A673 (cell line): ENCODE results near the gene CASZ1. TPM values are rescaled to one million over a fixed set of nuclear protein-coding genes. Genes with fewer than 3 reads are reported as not detected.

Source experiments
- BruUV-seq: library from RNA; stranded (reverse); fragments of 400-500 nt; replicated peaks from 2 replicates; lab custom pipeline; 2021; lab: Mats Ljungman, UMichigan
- CTCF ChIA-PET: fragments of 300-600 bp; sonication (Branson Sonifier 250); formaldehyde crosslinking; loops from one replicate; lab custom pipeline; 2022; ENCODE audit warnings: antibody characterized with exemption; lab: Charles Lee
- POLR2A ChIA-PET: fragments of 300-600 bp; sonication (Branson Sonifier 250); formaldehyde crosslinking; loops from one replicate; lab custom pipeline; 2022; ENCODE audit warnings: antibody characterized with exemption; ENCODE audit not compliant: low non-redundant PET; lab: Charles Lee
- DNase-seq: peaks from one replicate; pipeline ENCODE4 v3.0.0-alpha.2; 2015; ENCODE audit warnings: low spot score
- H3K27ac ChIP-seq: fragments of 200-600 bp; sonication (generic); 2 replicates; pipeline ENCODE4 v1.5.1; 2016; ENCODE audit warnings: mixed run types, low read depth, mild to moderate bottlenecking, mixed read lengths, antibody characterized with exemption, low read length; ENCODE audit not compliant: poor library complexity, severe bottlenecking
- H3K27me3 ChIP-seq: fragments of 200-600 bp; sonication (generic); replicated peaks from 2 replicates; pipeline ENCODE4 v1.6.1; 2017; ENCODE audit warnings: mixed run types, low read depth, mild to moderate bottlenecking, mixed read lengths, antibody characterized with exemption, low read length; ENCODE audit not compliant: insufficient read depth, poor library complexity
- H3K36me3 ChIP-seq: fragments of 200-600 bp; sonication (generic); 2 replicates; pipeline ENCODE4 v1.6.1; 2016; ENCODE audit warnings: mixed run types, mild to moderate bottlenecking, mixed read lengths, antibody characterized with exemption, low read length; ENCODE audit not compliant: insufficient read depth, poor library complexity, severe bottlenecking
- H3K4me1 ChIP-seq: fragments of 200-600 bp; sonication (generic); 2 replicates; pipeline ENCODE4 v1.6.1; 2017; ENCODE audit warnings: mixed run types, mild to moderate bottlenecking, mixed read lengths, antibody characterized with exemption, low read length; ENCODE audit not compliant: insufficient read depth, poor library complexity, severe bottlenecking
- H3K4me3 ChIP-seq: fragments of 200-600 bp; sonication (generic); 2 replicates; pipeline ENCODE4 v1.5.1; 2016; ENCODE audit warnings: low read depth, mixed run types, mild to moderate bottlenecking, mixed read lengths, low read length; ENCODE audit not compliant: poor library complexity, severe bottlenecking
- H3K9me3 ChIP-seq: fragments of 200-600 bp; sonication (generic); 2 replicates; pipeline ENCODE4 v1.6.1; 2016; ENCODE audit warnings: mixed run types, low read depth, mild to moderate bottlenecking, mixed read lengths, antibody characterized with exemption, low read length; ENCODE audit not compliant: poor library complexity, severe bottlenecking
- EZH2 ChIP-seq: fragments of 200-600 bp; sonication (generic); IDR thresholded peaks from 2 replicates; pipeline ENCODE4 v1.6.1; 2017; ENCODE audit warnings: borderline replicate concordance, low read depth, mild to moderate bottlenecking, mixed read lengths, antibody characterized with exemption, low read length; ENCODE audit not compliant: poor library complexity, severe bottlenecking
- intact Hi-C: fragments of 100-400 bp; cut with micrococcal nuclease; formaldehyde crosslinking; loops from one replicate; pipeline ENCODE4 v1.10.0; 2022; ENCODE audit not compliant: unreplicated experiment
- total RNA-seq: library from RNA; stranded (reverse); gene quantifications from 2 replicates; pipeline ENCODE4 v1.2.3, GENCODE V29; 2021
- TF ChIP-seq, protein P1 (sequence below): fragments of 300-800, 200-600 bp; sonication (generic); conservative IDR thresholded peaks from 2 replicates; pipeline ENCODE4 v1.5.1; 2017; ENCODE audit warnings: low read depth, mild to moderate bottlenecking, antibody characterized with exemption, low read length, moderate library complexity, mixed read lengths

Gene CASZ1
- total RNA-seq, 1 experiment from 2014 or later = 1.9 TPM

DNA sequence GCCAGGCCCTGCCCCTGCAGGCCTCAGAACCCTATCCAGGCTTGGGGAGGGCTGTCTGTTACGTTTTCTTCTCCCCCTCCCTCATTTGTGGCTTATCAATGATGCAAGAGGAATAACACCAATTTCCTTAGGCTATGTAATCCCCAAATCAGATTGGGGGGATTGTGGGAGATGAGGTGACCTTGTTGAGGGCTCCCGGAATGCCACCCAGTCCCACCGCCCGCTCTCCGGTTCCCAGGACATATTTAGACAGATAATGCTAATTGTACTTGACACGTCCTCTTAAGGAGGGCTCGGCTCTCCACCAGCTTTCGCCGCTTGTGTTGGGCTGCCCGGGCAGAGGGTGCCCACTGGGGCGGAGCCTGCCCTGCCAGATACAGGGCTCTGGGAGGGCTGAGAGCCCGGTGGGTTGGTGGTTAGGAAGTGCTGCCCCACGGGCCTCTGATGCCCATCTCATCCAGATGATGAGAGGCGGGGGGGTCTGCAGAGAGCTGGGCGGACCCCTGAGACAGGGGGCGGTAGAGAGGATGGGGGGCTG lies 90.0 kb downstream of the CASZ1 start:
- Histone ChIP-seq H3K4me3 (no peak overlapping the region), H3K4me1 (no peaks in the 10 kb centered on the region), H3K27ac (no peak overlapping the region), H3K36me3 (no peaks in the 10 kb centered on the region), H3K27me3 (no peaks in the 10 kb centered on the region), H3K9me3 (no peaks in the 10 kb centered on the region)
- ChIA-PET CTCF (no interaction called here), POLR2A (no interaction called here)
- TF ChIP-seq EZH2 = no peak
- TF ChIP-seq, protein P1, sequence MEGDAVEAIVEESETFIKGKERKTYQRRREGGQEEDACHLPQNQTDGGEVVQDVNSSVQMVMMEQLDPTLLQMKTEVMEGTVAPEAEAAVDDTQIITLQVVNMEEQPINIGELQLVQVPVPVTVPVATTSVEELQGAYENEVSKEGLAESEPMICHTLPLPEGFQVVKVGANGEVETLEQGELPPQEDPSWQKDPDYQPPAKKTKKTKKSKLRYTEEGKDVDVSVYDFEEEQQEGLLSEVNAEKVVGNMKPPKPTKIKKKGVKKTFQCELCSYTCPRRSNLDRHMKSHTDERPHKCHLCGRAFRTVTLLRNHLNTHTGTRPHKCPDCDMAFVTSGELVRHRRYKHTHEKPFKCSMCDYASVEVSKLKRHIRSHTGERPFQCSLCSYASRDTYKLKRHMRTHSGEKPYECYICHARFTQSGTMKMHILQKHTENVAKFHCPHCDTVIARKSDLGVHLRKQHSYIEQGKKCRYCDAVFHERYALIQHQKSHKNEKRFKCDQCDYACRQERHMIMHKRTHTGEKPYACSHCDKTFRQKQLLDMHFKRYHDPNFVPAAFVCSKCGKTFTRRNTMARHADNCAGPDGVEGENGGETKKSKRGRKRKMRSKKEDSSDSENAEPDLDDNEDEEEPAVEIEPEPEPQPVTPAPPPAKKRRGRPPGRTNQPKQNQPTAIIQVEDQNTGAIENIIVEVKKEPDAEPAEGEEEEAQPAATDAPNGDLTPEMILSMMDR = no peak
- intact Hi-C loops = no loop called here
- DNase-seq = no peak
- BruUV-seq = no TSS peak

DNA sequence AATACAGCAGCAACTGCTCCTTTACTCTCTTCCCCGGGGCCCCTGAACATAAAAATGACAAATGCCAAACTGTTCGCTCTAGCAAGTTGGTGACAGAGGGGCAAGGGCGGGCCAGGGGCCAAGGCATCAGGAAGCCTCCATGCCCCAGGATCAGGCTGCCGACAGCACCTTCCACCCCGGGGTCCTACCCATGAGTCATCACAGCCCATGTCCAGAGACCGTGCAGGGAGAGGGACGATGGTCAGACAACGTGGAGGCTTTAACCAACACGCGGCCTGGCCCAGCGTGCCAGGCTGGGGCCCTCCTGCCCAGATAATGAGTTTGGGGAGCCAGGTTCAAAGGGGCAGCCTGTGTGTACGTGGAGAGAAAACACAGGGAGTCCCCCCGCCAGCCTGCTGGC lies 90.5 kb downstream of the CASZ1 start:
- H3K4me3 ChIP-seq = no peak overlapping the region
- intact Hi-C loops = no loop called here
- POLR2A ChIA-PET = no interaction called here
- DNase-seq = no peak
- H3K4me1 ChIP-seq = no peaks in the 10 kb centered on the region
- BruUV-seq = no TSS peak
- no peaks in the 10 kb centered on the region for H3K9me3 ChIP-seq
- H3K27ac ChIP-seq = no peak overlapping the region
- CTCF ChIA-PET = no interaction called here
- no peaks in the 10 kb centered on the region for H3K27me3 ChIP-seq
- H3K36me3 ChIP-seq = no peaks in the 10 kb centered on the region
- TF ChIP-seq, protein P1 = no peak
- no peak for TF ChIP-seq EZH2

DNA sequence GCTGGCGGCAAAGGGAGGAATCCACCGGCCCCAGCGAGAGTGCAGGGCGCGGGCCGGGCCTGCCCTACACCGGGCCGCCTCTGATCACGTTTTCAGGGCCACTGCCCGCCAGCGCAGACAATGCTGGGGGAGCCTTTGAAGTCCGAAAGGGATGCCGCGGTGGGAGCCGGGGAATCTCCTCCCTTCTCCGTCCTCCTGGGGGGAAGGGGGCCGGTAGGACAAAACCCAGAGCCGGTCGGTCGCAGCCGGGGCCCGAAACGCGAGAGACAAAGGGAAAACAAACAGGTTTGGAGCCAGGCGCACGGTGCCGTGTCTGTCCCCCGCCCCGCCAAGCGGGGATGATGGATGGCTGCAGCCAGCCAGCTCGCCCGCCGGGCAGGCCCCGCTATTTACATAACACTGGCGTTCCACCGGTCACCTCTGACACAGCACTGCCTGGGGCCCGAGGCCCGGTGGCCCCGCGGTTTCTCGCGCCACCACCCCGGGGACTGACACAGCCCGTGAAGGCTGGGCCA lies 92.0 kb downstream of the CASZ1 start:
- no peak for TF ChIP-seq EZH2
- TF ChIP-seq, protein P1 = no peak
- no TSS peak for BruUV-seq
- H3K4me1 ChIP-seq = no peaks in the 10 kb centered on the region
- no peaks in the 10 kb centered on the region for H3K27me3 ChIP-seq
- CTCF ChIA-PET = no interaction called here
- no peak overlapping the region for H3K4me3 ChIP-seq
- no peaks in the 10 kb centered on the region for H3K36me3 ChIP-seq
- H3K9me3 ChIP-seq = no peaks in the 10 kb centered on the region
- POLR2A ChIA-PET = no interaction called here
- no peak for DNase-seq
- intact Hi-C loops = no loop called here
- H3K27ac ChIP-seq = no peak overlapping the region
